Heart left ventricle (tissue), 16 donors: ENCODE measurements around the gene MMP7. TPM values are rescaled to one million over a fixed set of nuclear protein-coding genes. Genes with fewer than 3 reads are reported as not detected.

Experiments used
- ATAC-seq, 4 donors: fragments of 200-7000 bp; cut with Tn5 transposase; one replicate each; pipeline ENCODE4 v1.9.1; 2020 to 2022; ENCODE audit warnings: moderate library complexity in 4 of 4, mild to moderate bottlenecking in 3 of 4, moderate number of reproducible peaks in 1 of 4
- DNase-seq, 5 donors: peaks; one replicate each; pipeline ENCODE4 v3.0.0-alpha.2; 2020
- H3K27ac ChIP-seq, 12 donors: fragments of 200-600 bp; sonication (generic) in 4 of 12; one replicate each; pipeline versions ENCODE4 v1.5.0 to v1.8.0; 2016 to 2022; ENCODE audit warnings: mild to moderate bottlenecking in 2 of 12
- H3K27me3 ChIP-seq, 9 donors: fragments of 200-600 bp; sonication (generic) in 2 of 9; one replicate each; pipeline versions ENCODE4 v1.5.1 to v1.8.0; 2016 to 2022; ENCODE audit warnings: mild to moderate bottlenecking in 3 of 9
- H3K36me3 ChIP-seq, 9 donors: fragments of 200-600 bp; sonication (generic) in 2 of 9; one replicate each; pipeline versions ENCODE4 v1.5.0 to v1.8.0; 2018 to 2022; ENCODE audit warnings: mild to moderate bottlenecking in 2 of 9
- H3K4me1 ChIP-seq, 12 donors: fragments of 200-600 bp; sonication (generic) in 4 of 12; one replicate each; pipeline versions ENCODE4 v1.5.0 to v1.8.0; 2016 to 2022; ENCODE audit warnings: mild to moderate bottlenecking in 3 of 12
- H3K4me3 ChIP-seq, 12 donors: fragments of 200-600 bp; sonication (generic) in 4 of 12; one replicate each; pipeline versions ENCODE4 v1.5.0 to v1.8.0; 2017 to 2022; ENCODE audit warnings: mild to moderate bottlenecking in 9 of 12, moderate library complexity in 4 of 12
- H3K9me3 ChIP-seq, 12 donors: fragments of 200-600 bp; sonication (generic) in 4 of 12; one replicate each; pipeline versions ENCODE4 v1.5.0 to v1.8.0; 2016 to 2022; ENCODE audit warnings: mild to moderate bottlenecking in 1 of 12
- POLR2A ChIP-seq, 2 donors: fragments of 450-650 bp; IDR thresholded peaks; one replicate each; pipeline ENCODE4 v1.6.1; 2017; ENCODE audit warnings: antibody characterized with exemption in 2 of 2, mild to moderate bottlenecking in 2 of 2, moderate library complexity in 2 of 2
- WGBS, 4 donors: extraction: QIAGEN DNeasy Blood & Tissue Kit in 2 of 4; methylation state at CpG; one replicate each; pipeline versions ENCODE4 v1.1.5 to v1.1.7; 2013 to 2018; 5-methylcytosine and 5-hydroxymethylcytosine counted together
- intact Hi-C, 10 donors: fragments of 100-400 bp; cut with DNase I; formaldehyde crosslinking; loops; one replicate each; pipeline versions ENCODE4 v1.11.1 to v1.14.2; 2022
- polyA plus RNA-seq, 2 donors: library from polyadenylated mRNA; stranded (reverse); fragments of 200-250 nt; gene quantifications; one replicate each; pipeline ENCODE4 v1.2.3, GENCODE V29; 2013
- total RNA-seq, 9 donors: library from RNA; depleted of rRNA in 2 of 9; stranded (reverse); fragments of >200 nt in 2 of 9; fragmentation: NEBNext Ultra II Directional in 3 of 9; extraction: Animal tissue kit (Norgen Biotek cat#: 25700) in 3 of 9; gene quantifications; one replicate each; pipeline versions ENCODE4 v1.1.0 to v1.2.4, GENCODE V29; 2016 to 2023
- TF ChIP-seq, protein P1 (sequence below), 12 donors: fragments of 200-600 bp; sonication (generic) in 4 of 12; IDR thresholded peaks; one replicate each; pipeline versions ENCODE4 v1.5.0 to v1.8.0; 2018 to 2022; ENCODE audit warnings: antibody characterized with exemption in 12 of 12, mild to moderate bottlenecking in 5 of 12
- donor health status: ischemic (EF 13 %, LVEDD 7.1; RV severe dilation, severe dysfunction).
- donor health status: healthy with polysubstance abuse.
- donor health status: DM: no; HTN: yes; CAD: no.
- donor health status: DM: no; HTN: no; CAD: no.
- donor health status: ischemic (EF 25% LVEDD 6.9; RV normal size, moderate dysfunction).
- donor health status: ischemic (EF 25% LVEDD 5.7; RV mildly dilated, moderate dysfunction).
- donor health status: healthy.
- donor health status: DM: yes; HTN: yes; CAD: no.
- donor health status: ischemic (EF 35%, LVEDD 5.7; RV mildly dilated, moderate dysfunction).
- donor health status: nonischemic (EF 11% LVEDD 7.7; RV severe dilation, severe dysfunction).
- donor health status: DM: yes; HTN: yes; CAD: no.
- donor health status: PGD.
- donor health status: ischemic (EF 29% LVEDD 5.4; RV normal size, mild dysfunction).
- donor health status: nonischemic (EF 23%, LVEDD 6.1; RV moderate dilation, normal function).

The MMP7 gene
- total and polyA plus RNA-seq, 11 donors: 1.5 TPM; not detected in 10

DNA sequence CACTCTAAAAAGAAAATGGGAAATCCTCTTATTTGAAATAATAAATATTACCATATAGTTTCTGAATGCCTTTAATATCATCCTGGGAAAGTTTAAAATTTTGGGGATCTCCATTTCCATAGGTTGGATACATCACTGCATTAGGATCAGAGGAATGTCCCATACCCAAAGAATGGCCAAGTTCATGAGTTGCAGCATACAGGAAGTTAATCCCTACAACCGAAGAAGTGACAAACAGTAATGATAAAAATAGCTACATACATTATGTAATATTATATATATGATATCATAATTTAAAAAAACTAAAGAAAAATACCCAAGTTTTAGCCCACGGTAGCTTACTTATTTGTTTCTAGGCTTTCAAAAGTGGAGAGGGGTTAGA, 7.4 kb downstream of the MMP7 start:
- no peaks in the 10 kb centered on the region for H3K9me3 ChIP-seq
- intact Hi-C loops: no loop called here
- no peak overlapping the region for H3K4me3 ChIP-seq
- H3K36me3 ChIP-seq: no peaks in the 10 kb centered on the region
- TF ChIP-seq, protein P1, sequence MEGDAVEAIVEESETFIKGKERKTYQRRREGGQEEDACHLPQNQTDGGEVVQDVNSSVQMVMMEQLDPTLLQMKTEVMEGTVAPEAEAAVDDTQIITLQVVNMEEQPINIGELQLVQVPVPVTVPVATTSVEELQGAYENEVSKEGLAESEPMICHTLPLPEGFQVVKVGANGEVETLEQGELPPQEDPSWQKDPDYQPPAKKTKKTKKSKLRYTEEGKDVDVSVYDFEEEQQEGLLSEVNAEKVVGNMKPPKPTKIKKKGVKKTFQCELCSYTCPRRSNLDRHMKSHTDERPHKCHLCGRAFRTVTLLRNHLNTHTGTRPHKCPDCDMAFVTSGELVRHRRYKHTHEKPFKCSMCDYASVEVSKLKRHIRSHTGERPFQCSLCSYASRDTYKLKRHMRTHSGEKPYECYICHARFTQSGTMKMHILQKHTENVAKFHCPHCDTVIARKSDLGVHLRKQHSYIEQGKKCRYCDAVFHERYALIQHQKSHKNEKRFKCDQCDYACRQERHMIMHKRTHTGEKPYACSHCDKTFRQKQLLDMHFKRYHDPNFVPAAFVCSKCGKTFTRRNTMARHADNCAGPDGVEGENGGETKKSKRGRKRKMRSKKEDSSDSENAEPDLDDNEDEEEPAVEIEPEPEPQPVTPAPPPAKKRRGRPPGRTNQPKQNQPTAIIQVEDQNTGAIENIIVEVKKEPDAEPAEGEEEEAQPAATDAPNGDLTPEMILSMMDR (IDR thresholded peaks at IDR 0.05): no peak
- TF ChIP-seq POLR2A (IDR thresholded peaks at IDR 0.05): no peak
- 44 to 64% (median 52%) methylated on average over 2 of the region's 2 CpGs for WGBS, 4 donors
- peaks cover 0 to 4% (median 0%) of the 10 kb centered on the region in 9 donors for H3K27me3 ChIP-seq
- H3K4me1 ChIP-seq: no peaks in the 10 kb centered on the region
- ATAC-seq (no peak), DNase-seq (no peak)
- no peak overlapping the region for H3K27ac ChIP-seq

- intact Hi-C loops: no loop called here
- H3K36me3 ChIP-seq: no peaks in the 10 kb centered on the region
- H3K4me3 ChIP-seq: no peak overlapping the region
- no peak overlapping the region for H3K27ac ChIP-seq
- 41 to 50% (median 46%) methylated on average over 5 of the region's 5 CpGs for WGBS, 4 donors
- ATAC-seq (no peak), DNase-seq (no peak)
- no peaks in the 10 kb centered on the region for H3K9me3 ChIP-seq
- TF ChIP-seq, protein P1 (IDR thresholded peaks at IDR 0.05): no peak
- no peak for TF ChIP-seq POLR2A (IDR thresholded peaks at IDR 0.05)
- peaks cover 0 to 4% (median 0%) of the 10 kb centered on the region in 9 donors for H3K27me3 ChIP-seq
- H3K4me1 ChIP-seq: no peaks in the 10 kb centered on the region
These were observed 8.0 kb downstream of the MMP7 start for GRCh38 chr11:102522312-102523188.

GRCh38 chr11:102521121-102521520, 9.4 kb downstream of the MMP7 start:
- DNase-seq: no peak
- Histone ChIP-seq H3K27me3 (peaks cover 0 to 4% (median 0%) of the 10 kb centered on the region in 9 donors), H3K4me3 (no peak overlapping the region), H3K9me3 (no peaks in the 10 kb centered on the region), H3K27ac (no peak overlapping the region), H3K36me3 (no peaks in the 10 kb centered on the region), H3K4me1 (no peaks in the 10 kb centered on the region)
- no peak for ATAC-seq
- intact Hi-C loops: no loop called here
- 94 to 96% (median 95%) methylated on average over 10 of the region's 10 CpGs for WGBS, 4 donors
- TF ChIP-seq, protein P1 (IDR thresholded peaks at IDR 0.05): no peak
- TF ChIP-seq POLR2A (IDR thresholded peaks at IDR 0.05): no peak

DNA sequence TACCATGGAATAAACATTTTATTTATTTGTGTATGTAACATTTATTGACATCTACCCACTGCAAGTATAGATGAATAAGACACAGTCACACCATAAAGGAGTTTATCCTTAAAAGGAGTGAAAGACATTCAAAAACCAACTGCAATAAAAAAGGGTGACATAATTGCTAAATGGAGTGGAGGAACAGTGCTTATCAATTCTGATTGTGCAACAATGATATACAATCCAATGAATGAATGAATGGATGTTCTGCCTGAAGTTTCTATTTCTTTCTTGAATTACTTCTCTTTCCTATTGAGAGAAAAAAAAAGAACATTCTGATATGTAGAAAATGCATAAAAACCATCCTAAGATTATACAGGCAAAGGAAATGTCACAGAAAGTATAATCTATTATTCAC, 10.0 kb downstream of the MMP7 start:
- H3K27me3 ChIP-seq: peaks cover 0 to 4% (median 0%) of the 10 kb centered on the region in 9 donors
- H3K4me3 ChIP-seq: no peak overlapping the region
- ATAC-seq (no peak), DNase-seq (no peak)
- no peaks in the 10 kb centered on the region for H3K9me3 ChIP-seq
- no peak for TF ChIP-seq POLR2A (IDR thresholded peaks at IDR 0.05)
- TF ChIP-seq, protein P1 (IDR thresholded peaks at IDR 0.05): no peak
- intact Hi-C loops: no loop called here
- no peak overlapping the region for H3K27ac ChIP-seq
- H3K4me1 ChIP-seq: no peaks in the 10 kb centered on the region
- no peaks in the 10 kb centered on the region for H3K36me3 ChIP-seq
